ENCODE measurements around the gene BOD1L2.

Gene BOD1L2

DNA sequence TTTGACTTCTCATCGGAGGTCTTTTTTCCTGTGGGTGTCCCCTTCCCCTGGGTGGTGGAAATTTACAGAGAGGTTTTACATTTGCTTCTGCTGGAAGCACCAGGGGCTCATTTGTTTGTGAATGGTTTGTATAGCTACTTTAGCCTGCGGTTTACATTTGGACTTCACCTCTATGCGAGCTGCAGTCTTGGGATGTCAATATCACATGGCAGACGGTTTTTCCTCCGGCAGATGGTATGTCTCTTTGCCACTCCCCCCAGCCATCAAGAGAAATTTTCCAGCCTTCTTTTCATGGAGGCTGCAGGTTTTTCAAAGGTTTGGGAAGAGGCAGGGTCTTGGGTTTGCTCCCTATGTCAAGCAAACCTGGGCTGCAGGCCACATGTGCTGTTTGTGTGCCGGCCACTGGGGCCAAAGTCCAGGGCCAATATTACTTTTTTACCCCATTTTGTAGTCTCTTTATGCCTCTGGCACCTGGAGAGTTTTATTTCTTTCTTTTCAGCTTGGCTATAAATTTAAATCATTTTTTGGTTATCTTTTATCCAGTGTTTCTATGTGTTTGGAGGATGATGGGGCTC is 23.9 kb upstream of the BOD1L2 start:
- H3K4me3 ChIP-seq (replicated peaks; ENCODE audit: low read depth, low read length) = no peak overlapping the region
- no peak for TF ChIP-seq CTCF (IDR thresholded peaks at IDR 0.05; ENCODE audit: low read length, missing control alignments)
- DNase-seq (ENCODE audit: low read depth) = no peak

- DNase-seq (ENCODE audit: low read depth) = no peak
Observed at GRCh38 chr18:57125627-57126026, 21.3 kb upstream of the BOD1L2 start.

GRCh38 chr18:57128220-57128932 is 18.5 kb upstream of the BOD1L2 start:
- DNase-seq (ENCODE audit: low read depth) = no peak
- no peak for TF ChIP-seq CTCF (IDR thresholded peaks at IDR 0.05; ENCODE audit: low read length, missing control alignments)
- no peak overlapping the region for H3K4me3 ChIP-seq (replicated peaks; ENCODE audit: low read depth, low read length)

More at GRCh38 chr18:57125627-57126026, 21.3 kb upstream of the BOD1L2 start:
- TF ChIP-seq CTCF (IDR thresholded peaks at IDR 0.05; ENCODE audit: low read length, missing control alignments) = no peak
- no peak overlapping the region for H3K4me3 ChIP-seq (replicated peaks; ENCODE audit: low read depth, low read length)

- no peak for TF ChIP-seq CTCF (IDR thresholded peaks at IDR 0.05; ENCODE audit: low read length, missing control alignments)
- no peak overlapping the region for H3K4me3 ChIP-seq (replicated peaks; ENCODE audit: low read depth, low read length)
- DNase-seq (ENCODE audit: low read depth) = no peak
Observed at GRCh38 chr18:57131101-57131500, 15.8 kb upstream of the BOD1L2 start.

GRCh38 chr18:57131782-57132181 is 15.1 kb upstream of the BOD1L2 start:
- H3K4me3 ChIP-seq (replicated peaks; ENCODE audit: low read depth, low read length) = no peak overlapping the region
- TF ChIP-seq CTCF (IDR thresholded peaks at IDR 0.05; ENCODE audit: low read length, missing control alignments) = no peak
- DNase-seq (ENCODE audit: low read depth) = no peak

GRCh38 chr18:57134618-57135135 is 12.2 kb upstream of the BOD1L2 start:
- TF ChIP-seq CTCF (IDR thresholded peaks at IDR 0.05; ENCODE audit: low read length, missing control alignments) = no peak
- no peak overlapping the region for H3K4me3 ChIP-seq (replicated peaks; ENCODE audit: low read depth, low read length)
- DNase-seq (ENCODE audit: low read depth) = no peak
